Measurements from ENCODE around the gene TAF7L. TPM values are rescaled to one million over a fixed set of nuclear protein-coding genes. Genes with fewer than 3 reads are reported as not detected.

Gene TAF7L
- total RNA-seq, 2 donors from 2014 or later: not detected

DNA sequence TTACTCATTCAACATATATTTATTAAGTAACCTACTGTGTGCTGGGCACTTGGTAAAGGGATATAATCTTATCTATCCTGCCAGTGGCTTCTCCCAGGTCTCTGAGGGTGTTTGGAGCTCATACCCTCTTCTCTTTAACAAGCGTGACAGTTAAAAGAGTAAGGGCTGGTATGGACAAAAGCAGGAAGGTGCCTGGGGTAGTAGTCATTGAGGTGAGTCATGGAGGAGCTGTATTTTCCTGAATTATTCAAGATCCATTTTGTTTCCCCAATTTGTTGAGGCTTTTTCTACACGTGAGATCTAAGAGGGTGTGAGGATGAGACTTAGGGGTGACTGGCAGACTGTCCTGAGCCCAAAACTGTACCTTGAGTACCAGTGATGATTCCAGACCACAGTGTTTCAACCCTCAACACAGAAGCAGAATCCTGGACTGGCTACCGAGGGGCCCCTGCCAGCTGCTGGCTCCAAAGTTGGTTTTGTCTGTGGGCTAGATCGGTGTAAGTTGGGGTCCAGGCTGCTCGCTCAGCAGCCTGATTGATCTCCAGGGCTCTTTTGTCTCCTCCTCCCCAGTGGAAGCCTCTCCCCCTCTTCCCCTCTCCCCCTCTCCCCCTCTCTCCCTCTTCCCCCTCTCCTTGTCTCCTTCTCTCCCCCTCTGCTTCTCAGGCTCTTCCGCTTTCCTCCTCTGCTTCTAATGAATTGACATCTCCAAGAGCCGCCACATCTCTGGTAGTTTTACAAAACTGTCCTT, 71.8 kb downstream of the TAF7L start, which contains the start of gene DRP2:
TSS of gene DRP2 (plus strand) at position 671 of the 748 bp plus-strand sequence. CDS start 11,862 bp downstream, outside the sequence.
- Histone ChIP-seq H3K36me3 (replicated peaks in 1 of 2; ENCODE audit: insufficient read depth in 1 of 2, low read depth in 2 of 2) (no peaks in the 10 kb centered on the region), H3K4me3 (no peak within 1 kb of the TSS), H3K27ac (no peak within 1 kb of the TSS), H3K4me1 (no peaks in the 10 kb centered on the region), H3K27me3 (no peaks in the 10 kb centered on the region), H3K9me3 (no peaks in the 10 kb centered on the region)
- DNase-seq: no peak
- ATAC-seq: no peak
- TF ChIP-seq CTCF (IDR thresholded peaks at IDR 0.05) (no peak), POLR2A (IDR thresholded peaks at IDR 0.05) (no peak)
- intact Hi-C loops (cut with DNase I): no loop called here
- 76 to 85% methylated on average over 6 to 7 of the region's 7 CpGs for WGBS, 2 donors

Small RNA genes within 50 kb of the gene (small RNA-seq; reads per million reads assigned to genes)
- gene RNU6-934P: not detected

Other genes with a start within 250 kb of the TAF7L start
- gene TRMT2B, start 239.2 kb downstream of the TAF7L start, total RNA-seq: 1 to 10 TPM; 8.3 to 9.6 TPM
- gene TMEM35A, start 212.5 kb downstream of the TAF7L start, total RNA-seq: under 1 TPM in 1 of 2 donors, not detected in 1; 0.26 TPM
- under 1 TPM in 1 of 2 donors, not detected in 1; 0.26 TPM for gene CENPI, start 193.1 kb downstream of the TAF7L start, total RNA-seq
- not detected for gene DRP2, start 71.5 kb downstream of the TAF7L start, total RNA-seq
- gene TIMM8A, start 57.4 kb upstream of the TAF7L start, total RNA-seq: 1 to 10 TPM; 5.3 to 5.7 TPM
- gene BTK, start 94.9 kb upstream of the TAF7L start, total RNA-seq: 1 to 10 TPM; 2.6 to 4.0 TPM
- gene RPL36A, start 99.7 kb upstream of the TAF7L start, total RNA-seq: 100 to 1,000 TPM; 369 to 821 TPM
- 1 to 10 TPM; 6.2 to 7.6 TPM for gene GLA, start 116.6 kb upstream of the TAF7L start, total RNA-seq
- 10 to 100 TPM; 24.1 to 25.7 TPM for gene HNRNPH2, start 116.9 kb upstream of the TAF7L start, total RNA-seq
- gene ARMCX4, start 194.1 kb upstream of the TAF7L start, total RNA-seq: 1 to 10 TPM; 6.5 to 6.6 TPM